SK-N-SH treated with all-trans-retinoic acid at 6 μM for 48 hours (cell line): Measurements from ENCODE around the gene CHCHD6.

ENCODE experiments used
- ARNTL ChIP-seq: fragments of 450-650 bp; formaldehyde crosslinking; IDR thresholded peaks from 2 replicates; pipeline ENCODE4 v1.5.0; 2020; ENCODE audit warnings: low read depth, mild to moderate bottlenecking, moderate library complexity, borderline replicate concordance
- TF ChIP-seq, protein P1 (sequence below): fragments of 250-450 bp; sonication (Bioruptor Pico); IDR thresholded peaks from 2 replicates; pipeline ENCODE4 v1.8.0; 2020; ENCODE audit warnings: mild to moderate bottlenecking, moderate library complexity, borderline replicate concordance

- TF ChIP-seq, protein P1, sequence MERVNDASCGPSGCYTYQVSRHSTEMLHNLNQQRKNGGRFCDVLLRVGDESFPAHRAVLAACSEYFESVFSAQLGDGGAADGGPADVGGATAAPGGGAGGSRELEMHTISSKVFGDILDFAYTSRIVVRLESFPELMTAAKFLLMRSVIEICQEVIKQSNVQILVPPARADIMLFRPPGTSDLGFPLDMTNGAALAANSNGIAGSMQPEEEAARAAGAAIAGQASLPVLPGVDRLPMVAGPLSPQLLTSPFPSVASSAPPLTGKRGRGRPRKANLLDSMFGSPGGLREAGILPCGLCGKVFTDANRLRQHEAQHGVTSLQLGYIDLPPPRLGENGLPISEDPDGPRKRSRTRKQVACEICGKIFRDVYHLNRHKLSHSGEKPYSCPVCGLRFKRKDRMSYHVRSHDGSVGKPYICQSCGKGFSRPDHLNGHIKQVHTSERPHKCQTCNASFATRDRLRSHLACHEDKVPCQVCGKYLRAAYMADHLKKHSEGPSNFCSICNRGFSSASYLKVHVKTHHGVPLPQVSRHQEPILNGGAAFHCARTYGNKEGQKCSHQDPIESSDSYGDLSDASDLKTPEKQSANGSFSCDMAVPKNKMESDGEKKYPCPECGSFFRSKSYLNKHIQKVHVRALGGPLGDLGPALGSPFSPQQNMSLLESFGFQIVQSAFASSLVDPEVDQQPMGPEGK (CRISPR knock-in tag) = no peak
- TF ChIP-seq ARNTL = no peak
These were observed 218.4 kb downstream of the CHCHD6 start for GRCh38 chr3:126922466-126922865.
